Endothelial cell of umbilical vein (primary cell): ENCODE measurements around the gene CHI3L2. TPM values are rescaled to one million over a fixed set of nuclear protein-coding genes. Genes with fewer than 3 reads are reported as not detected.

Source experiments
- BruUV-seq: library from RNA; stranded (reverse); fragments of 400-500 nt; replicated peaks from 2 replicates; lab custom pipeline; 2021; lab: Mats Ljungman, UMichigan
- CTCF ChIA-PET: fragments of 300-600, 350-600 bp; sonication (Branson Sonifier 250); formaldehyde crosslinking; loops from one replicate; lab custom pipeline; 2021; ENCODE audit warnings: antibody characterized with exemption, inconsistent platforms; lab: Charles Lee
- POLR2A ChIA-PET: fragments of 300-600, 350-600 bp; sonication (Branson Sonifier 250); formaldehyde crosslinking; loops from one replicate; lab custom pipeline; 2021; ENCODE audit warnings: antibody characterized with exemption, inconsistent platforms; lab: Charles Lee
- DNase-seq: peaks from one replicate; pipeline ENCODE4 v3.0.0-alpha.2; 2011; ENCODE audit warnings: low read depth, low spot score
- FAIRE-seq: peaks from 2 replicates; lab custom pipeline; 2011; peaks lifted over from hg19 to GRCh38; lab: Jason Lieb, UNC
- H2AFZ ChIP-seq: 2 replicates; pipeline ENCODE4 v1.6.0; 2012; ENCODE audit warnings: low read depth, low read length, control low read depth, inconsistent platforms
- H3K27ac ChIP-seq: 2 replicates; pipeline ENCODE4 v1.5.1; 2011; ENCODE audit warnings: low read depth, mild to moderate bottlenecking, control low read depth, low read length, moderate library complexity; ENCODE audit not compliant: insufficient read depth
- H3K27me3 ChIP-seq, 2 experiments: 2 replicates each; pipeline versions ENCODE4 v1.6.0 to v1.6.1; 2011; ENCODE audit warnings: low read length in 2 of 2, mixed read lengths in 1 of 2; ENCODE audit not compliant: control insufficient read depth in 2 of 2, insufficient read depth in 2 of 2
- H3K36me3 ChIP-seq, 2 experiments: 2 replicates in 1 of 2; 3 replicates in 1 of 2; pipeline ENCODE4 v1.5.1; 2011; ENCODE audit warnings: low read length in 2 of 2, mild to moderate bottlenecking in 1 of 2, moderate library complexity in 1 of 2; ENCODE audit not compliant: control insufficient read depth in 2 of 2, insufficient read depth in 2 of 2; ENCODE audit errors: extremely low read depth in 1 of 2
- H3K4me1 ChIP-seq: 3 replicates; pipeline ENCODE4 v1.5.1; 2011; ENCODE audit warnings: mild to moderate bottlenecking, low read length; ENCODE audit not compliant: control insufficient read depth, insufficient read depth; ENCODE audit errors: extremely low read depth
- H3K4me2 ChIP-seq: 2 replicates; pipeline ENCODE4 v1.6.1; 2011; ENCODE audit warnings: low read length, control low read depth, mixed read lengths; ENCODE audit not compliant: insufficient read depth
- H3K4me3 ChIP-seq, 3 experiments: fragments of 200-600 bp in 1 of 3; sonication (generic), shearing (Covaris generic) in 1 of 3; replicated peaks in 1 of 3; 2 replicates each; pipeline ENCODE4 v1.5.1; 2011 to 2016; ENCODE audit warnings: control low read depth in 3 of 3, low read length in 3 of 3, mild to moderate bottlenecking in 2 of 3, inconsistent platforms in 1 of 3, low read depth in 1 of 3, moderate library complexity in 1 of 3; ENCODE audit not compliant: insufficient read depth in 1 of 3
- H3K79me2 ChIP-seq: 2 replicates; pipeline ENCODE4 v1.6.0; 2012; ENCODE audit warnings: low read length, inconsistent platforms; ENCODE audit not compliant: control insufficient read depth, insufficient read depth
- H3K9ac ChIP-seq: replicated peaks from 2 replicates; pipeline ENCODE3; 2011; ENCODE audit warnings: low read length, control low read depth; ENCODE audit not compliant: insufficient read depth; ENCODE audit errors: extremely low read depth
- H3K9me1 ChIP-seq: replicated peaks from 3 replicates; pipeline ENCODE4 v1.6.0; 2011; ENCODE audit warnings: mild to moderate bottlenecking, low read length; ENCODE audit not compliant: control insufficient read depth, insufficient read depth; ENCODE audit errors: extremely low read depth
- H3K9me3 ChIP-seq: replicated peaks from 2 replicates; pipeline ENCODE4 v1.5.1; 2012; ENCODE audit warnings: low read length, inconsistent platforms; ENCODE audit not compliant: control insufficient read depth, insufficient read depth
- H4K20me1 ChIP-seq: replicated peaks from 2 replicates; pipeline ENCODE3; 2011; ENCODE audit warnings: mild to moderate bottlenecking, low read length; ENCODE audit not compliant: control insufficient read depth, insufficient read depth; ENCODE audit errors: extremely low read depth
- EZH2 ChIP-seq: IDR thresholded peaks from 2 replicates; pipeline ENCODE4 v1.6.1; 2012; ENCODE audit warnings: borderline replicate concordance, low read depth, mild to moderate bottlenecking, moderate library complexity, low read length, inconsistent platforms; ENCODE audit not compliant: severe bottlenecking
- FOS ChIP-seq: IDR thresholded peaks from 2 replicates; pipeline ENCODE4 v1.6.1; 2011; ENCODE audit warnings: mild to moderate bottlenecking, low read length, moderate library complexity, borderline replicate concordance; ENCODE audit not compliant: insufficient read depth
- GATA2 ChIP-seq: IDR thresholded peaks from 2 replicates; pipeline ENCODE4 v1.7.0; 2011; ENCODE audit warnings: low read depth, mild to moderate bottlenecking, moderate library complexity, mixed read lengths, low read length; ENCODE audit not compliant: insufficient read length, insufficient read depth
- JUN ChIP-seq: IDR thresholded peaks from 2 replicates; pipeline ENCODE4 v1.6.1; 2011; ENCODE audit warnings: borderline replicate concordance, low read depth; ENCODE audit not compliant: insufficient read length, insufficient read depth
- MYC ChIP-seq: IDR thresholded peaks from one replicate; pipeline ENCODE4 v1.6.1; 2011; ENCODE audit warnings: mild to moderate bottlenecking, low read depth, low read length
- POLR2A ChIP-seq: IDR thresholded peaks from 2 replicates; pipeline ENCODE4 v1.6.1; 2012; ENCODE audit warnings: low read depth, mild to moderate bottlenecking, control low read depth, low read length
- POLR2AphosphoS5 ChIP-seq: IDR thresholded peaks from 2 replicates; pipeline ENCODE4 v1.6.1; 2012; ENCODE audit warnings: low read depth, mild to moderate bottlenecking, control low read depth, low read length, moderate library complexity; ENCODE audit not compliant: insufficient read depth
- dilution Hi-C: fragments of 300-500 bp; cut with MboI; formaldehyde crosslinking; loops from one replicate; pipeline ENCODE4 v1.15.0; 2019; ENCODE audit warnings: low sequenced_read_pairs; ENCODE audit not compliant: extremely low pct_ligation_motif_present
- intact Hi-C: fragments of 100-400 bp; cut with micrococcal nuclease; formaldehyde crosslinking; loops from one replicate; pipeline ENCODE4 v1.10.0; 2022
- polyA plus RNA-seq, 4 experiments: library from polyadenylated mRNA; depleted of rRNA in 3 of 4; stranded (reverse) in 3 of 4; unstranded in 1 of 4; fragments of >200 nt; gene quantifications; 2 replicates each; pipeline versions ENCODE4 v1.2.1 to v1.2.3, GENCODE V29; 2011 to 2012; ENCODE audit warnings: missing spikeins in 1 of 4
- total RNA-seq: library from RNA; stranded (reverse); gene quantifications from 2 replicates; pipeline ENCODE4 v1.2.3, GENCODE V29; 2021
- TF ChIP-seq, protein P1 (sequence below): IDR thresholded peaks from 2 replicates; pipeline ENCODE4 v1.6.1; 2011; ENCODE audit not compliant: insufficient read depth, insufficient read length
- TF ChIP-seq, protein P2 (sequence below), 2 donors: IDR thresholded peaks; 1 replicate in 1 of 2; 2 replicates in 1 of 2; pipeline ENCODE4 v1.5.1; 2011; ENCODE audit warnings: low read length in 2 of 2, mild to moderate bottlenecking in 2 of 2, moderate library complexity in 2 of 2, control low read depth in 1 of 2, inconsistent platforms in 1 of 2, low read depth in 1 of 2; ENCODE audit not compliant: insufficient read depth in 1 of 2; ENCODE audit errors: extremely low read depth in 1 of 2

Gene CHI3L2
- total and polyA plus RNA-seq, 2 donors (not counting 3 experiments of a cell fraction or from before 2014, with no cell fraction given), result not detected

DNA sequence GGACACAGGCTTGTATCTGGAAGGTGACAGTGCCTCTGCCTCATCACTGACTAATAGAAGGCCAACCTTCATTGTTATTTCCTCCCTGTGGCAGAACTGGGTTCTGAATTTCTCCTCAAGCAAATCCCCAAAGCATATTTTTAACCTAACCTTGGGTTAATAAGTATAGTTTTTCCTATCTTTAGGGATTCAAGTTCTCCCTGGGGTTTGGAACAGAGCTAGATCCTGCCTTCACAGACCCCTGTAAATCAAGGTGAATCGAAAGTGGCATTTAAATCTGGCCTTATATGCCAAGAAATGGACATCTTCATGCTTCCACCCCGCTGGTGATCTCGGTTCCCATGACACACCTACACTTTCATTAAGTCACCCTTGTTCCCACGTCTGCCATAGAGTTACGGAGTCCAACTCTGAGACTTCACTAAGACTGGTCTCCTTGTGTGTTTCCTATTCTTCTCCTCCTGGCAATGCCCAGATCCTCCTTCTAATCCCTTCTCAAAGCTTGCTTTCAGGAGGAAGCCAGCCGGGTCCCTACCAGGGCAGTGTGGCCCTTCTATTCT, 4.3 kb upstream of the CHI3L2 start:
- dilution Hi-C loops, result no loop called here
- POLR2A ChIA-PET, result no interaction called here

More for the DNA sequence above, 4.3 kb upstream of the CHI3L2 start:
- DNase-seq (no peak), FAIRE-seq (no peak)
- TF ChIP-seq MYC (no peak), GATA2 (no peak), POLR2AphosphoS5 (no peak), POLR2A (no peak), FOS (no peak), EZH2 (no peak), JUN (no peak)
- TF ChIP-seq, protein P1, sequence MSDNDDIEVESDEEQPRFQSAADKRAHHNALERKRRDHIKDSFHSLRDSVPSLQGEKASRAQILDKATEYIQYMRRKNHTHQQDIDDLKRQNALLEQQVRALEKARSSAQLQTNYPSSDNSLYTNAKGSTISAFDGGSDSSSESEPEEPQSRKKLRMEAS, result no peak
- TF ChIP-seq, protein P2, sequence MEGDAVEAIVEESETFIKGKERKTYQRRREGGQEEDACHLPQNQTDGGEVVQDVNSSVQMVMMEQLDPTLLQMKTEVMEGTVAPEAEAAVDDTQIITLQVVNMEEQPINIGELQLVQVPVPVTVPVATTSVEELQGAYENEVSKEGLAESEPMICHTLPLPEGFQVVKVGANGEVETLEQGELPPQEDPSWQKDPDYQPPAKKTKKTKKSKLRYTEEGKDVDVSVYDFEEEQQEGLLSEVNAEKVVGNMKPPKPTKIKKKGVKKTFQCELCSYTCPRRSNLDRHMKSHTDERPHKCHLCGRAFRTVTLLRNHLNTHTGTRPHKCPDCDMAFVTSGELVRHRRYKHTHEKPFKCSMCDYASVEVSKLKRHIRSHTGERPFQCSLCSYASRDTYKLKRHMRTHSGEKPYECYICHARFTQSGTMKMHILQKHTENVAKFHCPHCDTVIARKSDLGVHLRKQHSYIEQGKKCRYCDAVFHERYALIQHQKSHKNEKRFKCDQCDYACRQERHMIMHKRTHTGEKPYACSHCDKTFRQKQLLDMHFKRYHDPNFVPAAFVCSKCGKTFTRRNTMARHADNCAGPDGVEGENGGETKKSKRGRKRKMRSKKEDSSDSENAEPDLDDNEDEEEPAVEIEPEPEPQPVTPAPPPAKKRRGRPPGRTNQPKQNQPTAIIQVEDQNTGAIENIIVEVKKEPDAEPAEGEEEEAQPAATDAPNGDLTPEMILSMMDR (IDR thresholded peaks at IDR 0.05; ENCODE audit: extremely low read depth in 1 of 2, insufficient read depth in 1 of 2, low read depth in 1 of 2, low read length in 2 of 2), result no peak
- Histone ChIP-seq H4K20me1 (no peaks in the 10 kb centered on the region), H3K27me3 (peaks cover 2 to 8% of the 10 kb centered on the region in 2 experiments), H3K36me3 (no peaks in the 10 kb centered on the region), H3K27ac (no peak overlapping the region), H3K9me1 (no peaks in the 10 kb centered on the region), H3K9ac (no peak overlapping the region), H3K4me1 (no peaks in the 10 kb centered on the region), H3K9me3 (no peaks in the 10 kb centered on the region), H2AFZ (no peak overlapping the region), H3K79me2 (no peaks in the 10 kb centered on the region), H3K4me3 (no peak overlapping the region), H3K4me2 (no peak overlapping the region)
- CTCF ChIA-PET, result interaction anchor here (0.7 to 7.4 kb wide), 28 partner anchors 9 to 546 kb away, joined by 3 to 266 read pairs (median 5); partner anchors contain the start of genes ATP5PB, DENND2D and WDR77
- no TSS peak for BruUV-seq
- intact Hi-C loops, result loop anchor here (1.0 kb wide), 2 partner anchors 177 to 546 kb away; no protein-coding TSS in a partner anchor
